ENCODE measurements around the gene DIP2C.

DNA sequence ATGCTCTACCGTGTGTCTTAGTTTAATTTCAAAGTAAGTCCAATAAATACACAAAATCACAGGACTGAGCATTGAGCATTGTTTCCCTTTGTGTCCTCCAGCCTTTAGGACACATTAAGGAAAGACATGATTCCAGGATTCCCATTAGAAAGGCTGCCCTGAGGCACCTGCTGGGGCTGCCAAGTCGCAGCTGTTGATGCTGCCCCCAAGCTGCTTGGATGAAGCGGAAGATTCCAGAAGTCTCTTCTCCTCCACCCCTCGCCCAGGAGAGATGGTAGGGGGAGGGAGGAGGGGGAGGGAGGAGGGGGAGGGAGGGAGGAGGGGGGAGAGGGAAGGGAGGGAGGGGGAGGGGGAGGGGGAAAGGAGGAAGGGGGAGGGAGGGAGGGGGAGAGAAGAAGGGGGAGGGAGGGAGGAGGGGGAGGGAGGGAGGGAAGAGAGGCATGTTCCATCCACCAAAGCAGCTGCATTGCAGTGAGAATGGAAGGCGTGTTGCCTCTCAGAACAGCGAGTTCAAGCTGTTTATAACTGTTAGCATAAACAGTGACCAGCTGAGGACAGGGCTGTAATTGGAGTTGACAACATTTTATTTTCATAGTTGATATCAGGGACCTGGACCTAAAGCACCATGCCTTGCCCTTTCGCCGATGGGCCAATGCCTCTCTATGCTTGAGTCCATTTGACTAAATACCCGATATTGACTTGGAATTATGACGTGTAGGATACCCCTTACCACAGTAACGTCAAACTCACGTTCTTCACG is 67.3 kb downstream of the DIP2C start:
- TF ChIP-seq, protein P1, sequence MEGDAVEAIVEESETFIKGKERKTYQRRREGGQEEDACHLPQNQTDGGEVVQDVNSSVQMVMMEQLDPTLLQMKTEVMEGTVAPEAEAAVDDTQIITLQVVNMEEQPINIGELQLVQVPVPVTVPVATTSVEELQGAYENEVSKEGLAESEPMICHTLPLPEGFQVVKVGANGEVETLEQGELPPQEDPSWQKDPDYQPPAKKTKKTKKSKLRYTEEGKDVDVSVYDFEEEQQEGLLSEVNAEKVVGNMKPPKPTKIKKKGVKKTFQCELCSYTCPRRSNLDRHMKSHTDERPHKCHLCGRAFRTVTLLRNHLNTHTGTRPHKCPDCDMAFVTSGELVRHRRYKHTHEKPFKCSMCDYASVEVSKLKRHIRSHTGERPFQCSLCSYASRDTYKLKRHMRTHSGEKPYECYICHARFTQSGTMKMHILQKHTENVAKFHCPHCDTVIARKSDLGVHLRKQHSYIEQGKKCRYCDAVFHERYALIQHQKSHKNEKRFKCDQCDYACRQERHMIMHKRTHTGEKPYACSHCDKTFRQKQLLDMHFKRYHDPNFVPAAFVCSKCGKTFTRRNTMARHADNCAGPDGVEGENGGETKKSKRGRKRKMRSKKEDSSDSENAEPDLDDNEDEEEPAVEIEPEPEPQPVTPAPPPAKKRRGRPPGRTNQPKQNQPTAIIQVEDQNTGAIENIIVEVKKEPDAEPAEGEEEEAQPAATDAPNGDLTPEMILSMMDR (conservative IDR thresholded peaks at IDR 0.05; ENCODE audit: low read length) = no peak
- TF ChIP-seq EZH2phosphoT487 (IDR thresholded peaks at IDR 0.05; ENCODE audit: borderline replicate concordance) = no peak

Measured in Loucy (cell line).